ENCODE results near the gene RBM24. TPM values are rescaled to one million over a fixed set of nuclear protein-coding genes. Genes with fewer than 3 reads are reported as not detected.

RBM24 gene
- total and polyA plus RNA-seq, 2 of the 4 experiments (the other 2 are of a cell fraction) = 4.1 to 6.6 TPM

- Histone ChIP-seq H2BK15ac (ENCODE audit: low read depth, low read length) (0 out of 3 replicates have a peak overlapping the region, but pooled peaks have one; percentile 3), H3K4me2 (ENCODE audit: low read depth, low read length) (peak overlapping the region; percentile 15; the same call in 1 of the 2 replicates), H3K9ac (ENCODE audit: low read depth, low read length) (no peak overlapping the region), H4K5ac (ENCODE audit: low read depth, low read length) (no peak overlapping the region), H3K27ac (ENCODE audit: insufficient read depth, low read length) (no peak overlapping the region), H2AK9ac (replicated peaks; ENCODE audit: low read depth, low read length, poor library complexity) (no peak overlapping the region), H3K27me3 (ENCODE audit: control insufficient read depth, insufficient read depth, low read length) (no peaks in the 10 kb centered on the region), H3K79me1 (ENCODE audit: low read depth in 1 of 2, low read length in 2 of 2) (0 out of 4 replicates have a peak, but pooled peaks cover 0 to 5% of the 10 kb centered on the region in 2 experiments), H4K20me1 (ENCODE audit: insufficient read depth, low read length) (no peaks in the 10 kb centered on the region), H3K56ac (ENCODE audit: extremely low read depth, insufficient read depth, low read length) (no peak overlapping the region), H3K14ac (replicated peaks; ENCODE audit: low read depth, low read length) (peak overlapping the region; percentile 97), H3K18ac (ENCODE audit: low read depth, low read length) (no peak overlapping the region; the same call in 1 of the 2 replicates), H2BK20ac (ENCODE audit: low read depth, low read length) (peak overlapping the region; percentile 85), H3K4ac (ENCODE audit: low read depth, low read length) (peak overlapping the region; percentile 84; the same call in 1 of the 2 replicates), H3K4me3 (ENCODE audit: insufficient read depth, low read depth, low read length) (no peak overlapping the region), H3K36me3 (ENCODE audit: control insufficient read depth, insufficient read depth, low read length) (no peaks in the 10 kb centered on the region), H2BK5ac (ENCODE audit: low read depth, low read length, poor library complexity, severe bottlenecking) (peak overlapping the region; percentile 40), H4K8ac (ENCODE audit: low read depth in 2 of 2, low read length in 2 of 2) (peak overlapping the region in 1 of 2 experiments; percentile 52; a peak in 1 of 4 replicates), H3K9me1 (ENCODE audit: insufficient read depth, low read length) (peaks cover 7% of the 10 kb centered on the region), H2AK5ac (ENCODE audit: low read depth, low read length) (peak overlapping the region; percentile 24; the same call in 1 of the 2 replicates), H3K23ac (ENCODE audit: low read depth, low read length) (peak overlapping the region; percentile 66; the same call in 1 of the 2 replicates), H3K4me1 (ENCODE audit: control insufficient read depth, insufficient read depth, low read length) (peaks cover 12% of the 10 kb centered on the region; the same call in 1 of the 2 replicates), H2BK120ac (ENCODE audit: low read depth, low read length) (peak overlapping the region; percentile 95; the same call in 1 of the 2 replicates), H2AFZ (replicated peaks; ENCODE audit: low read length, poor library complexity) (peak overlapping the region; percentile 70), H3K9me3 (ENCODE audit: control insufficient read depth, insufficient read depth, low read length) (no peaks in the 10 kb centered on the region), H4K91ac (ENCODE audit: insufficient read depth, low read depth, low read length) (no peak overlapping the region)
- CTCF ChIA-PET = no interaction called here
- DNase-seq = peak; percentile 76
- intact Hi-C loops (cut with micrococcal nuclease) (no loop called here), in situ Hi-C loops (cut with MboI; ENCODE audit: low sequenced_read_pairs) (no loop called here), dilution Hi-C loops (cut with HindIII; ENCODE audit: low sequenced_read_pairs, unreplicated experiment) (no loop called here)
- BruUV-seq (replicated peaks) = no TSS peak
- WGBS, 2 experiments (ENCODE audit: extremely low coverage in 2 of 2, insufficient read length in 1 of 2) = no CpG with 5 or more reads among the region's 3 CpGs
- ATAC-seq (ENCODE audit: low read depth) = peak; percentile 71
- POLR2A ChIA-PET (ENCODE audit: unreplicated experiment) = no interaction called here
- TF ChIP-seq MAFK (IDR thresholded peaks at IDR 0.05; ENCODE audit: low read depth, low read length) (peak; percentile 58), BHLHE40 (IDR thresholded peaks at IDR 0.05; ENCODE audit: low read depth, low read length) (no peak), NFE2L2 (IDR thresholded peaks at IDR 0.05; ENCODE audit: low read depth, low read length) (peak; percentile 63)
Measured at GRCh38 chr6:17269840-17270239, 11.3 kb upstream of the RBM24 start.
